Suprapubic skin (tissue), 3 donors: Measurements from ENCODE around the gene SPATA6L.
"Not testable (repeated sequence)": the region's sequence is repeated elsewhere in the genome, so short reads cannot be mapped to it uniquely, and the experiment has no call there.

Experiments used
- CTCF ChIP-seq, 2 donors: fragments of 200-600 bp in 1 of 2; fragments of 450-650 bp in 1 of 2; sonication (generic) in 1 of 2; IDR thresholded peaks; one replicate each; pipeline ENCODE4 v1.5.1; 2016 to 2019; ENCODE audit warnings: antibody characterized with exemption in 2 of 2, mild to moderate bottlenecking in 1 of 2, moderate library complexity in 1 of 2
- EP300 ChIP-seq: sonication (generic); formaldehyde crosslinking; IDR thresholded peaks from one replicate; pipeline ENCODE4 v1.6.1; 2017; ENCODE audit warnings: antibody characterized with exemption
- POLR2A ChIP-seq, 2 donors: fragments of 450-650 bp; IDR thresholded peaks; one replicate each; pipeline ENCODE4 v1.6.1; 2017; ENCODE audit warnings: antibody characterized with exemption in 2 of 2, mild to moderate bottlenecking in 2 of 2, moderate library complexity in 2 of 2

- TF ChIP-seq CTCF (IDR thresholded peaks at IDR 0.05); EP300; POLR2A (IDR thresholded peaks at IDR 0.05): not testable (repeated sequence)
Measured at GRCh38 chr9:4656196-4656595, 10.1 kb downstream of the SPATA6L start.
